Omental fat pad (tissue), 4 donors: ENCODE results near the gene PRCC. TPM values are rescaled to one million over a fixed set of nuclear protein-coding genes. Genes with fewer than 3 reads are reported as not detected.

Experiments
- ATAC-seq: fragments of 150-250 bp; one replicate; pipeline ENCODE4 v1.9.1; 2016; ENCODE audit warnings: mild to moderate bottlenecking, moderate library complexity; ENCODE audit not compliant: low FRiP score
- DNase-seq: peaks from one replicate; pipeline ENCODE4 v3.0.0-alpha.2; 2019; ENCODE audit warnings: low spot score
- CTCF ChIP-seq, 3 donors: fragments of 450-650 bp; IDR thresholded peaks; one replicate each; pipeline ENCODE4 v1.5.1; 2016 to 2017; ENCODE audit warnings: antibody characterized with exemption in 3 of 3, mild to moderate bottlenecking in 3 of 3, moderate library complexity in 2 of 3
- total RNA-seq, 4 donors: library from RNA; depleted of rRNA; stranded (reverse); fragments of >200 nt; gene quantifications; one replicate each; pipeline ENCODE4 v1.1.0, GENCODE V29; 2016

PRCC gene
- total RNA-seq, 4 donors from 2014 or later: 25.5 to 34.7 (median 28.2) TPM

GRCh38 chr1:156805766-156806511 is 38.6 kb downstream of the PRCC start:
- no peak for TF ChIP-seq CTCF (IDR thresholded peaks at IDR 0.05)
- DNase-seq (no peak), ATAC-seq (no peak)

GRCh38 chr1:156806512-156807440 is 39.4 kb downstream of the PRCC start:
- DNase-seq (no peak), ATAC-seq (no peak)
- no peak for TF ChIP-seq CTCF (IDR thresholded peaks at IDR 0.05)

GRCh38 chr1:156807627-156808026 is 40.3 kb downstream of the PRCC start:
- ATAC-seq: no peak
- TF ChIP-seq CTCF (IDR thresholded peaks at IDR 0.05): no peak
- DNase-seq: no peak

- DNase-seq: no peak
- ATAC-seq: no peak
- no peak for TF ChIP-seq CTCF (IDR thresholded peaks at IDR 0.05)
Observed at GRCh38 chr1:156808186-156809030, 41.1 kb downstream of the PRCC start.

- TF ChIP-seq CTCF (IDR thresholded peaks at IDR 0.05): no peak
- no peak for ATAC-seq
- no peak for DNase-seq
Observed at GRCh38 chr1:156809281-156809680, 41.9 kb downstream of the PRCC start.

GRCh38 chr1:156809711-156810366 is 42.5 kb downstream of the PRCC start:
- ATAC-seq (no peak), DNase-seq (no peak)
- TF ChIP-seq CTCF (IDR thresholded peaks at IDR 0.05): no peak
